IPS-NIHi7 (cell line): Measurements from ENCODE around the gene FAM241A.
"Not testable (repeated sequence)": the region's sequence is repeated elsewhere in the genome, so short reads cannot be mapped to it uniquely, and the experiment has no call there.

Experiments
- DNase-seq: peaks from one replicate; pipeline ENCODE4 v3.0.0; 2012; ENCODE audit warnings: mixed read lengths; ENCODE audit errors: extremely low spot score

Gene FAM241A

DNA sequence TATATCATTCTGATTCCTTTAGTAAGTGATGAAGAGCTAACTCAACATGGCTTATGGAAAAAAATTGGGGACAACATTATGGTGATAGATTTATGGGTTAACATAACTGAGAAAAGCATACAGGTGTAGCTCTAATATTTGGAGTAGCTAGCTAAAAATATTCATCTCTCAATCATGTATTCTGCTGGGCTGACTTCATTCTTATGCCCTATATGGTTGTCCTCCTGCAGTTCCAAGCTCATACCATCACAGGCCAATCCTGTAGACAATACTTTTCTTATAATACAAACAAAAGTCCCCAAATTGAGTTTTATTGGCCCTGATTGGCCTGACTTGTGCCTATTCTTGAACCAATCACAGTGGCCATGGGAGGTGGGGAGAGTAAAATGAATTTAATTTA is 6.7 kb upstream of the FAM241A start:
- no peak for DNase-seq

DNA sequence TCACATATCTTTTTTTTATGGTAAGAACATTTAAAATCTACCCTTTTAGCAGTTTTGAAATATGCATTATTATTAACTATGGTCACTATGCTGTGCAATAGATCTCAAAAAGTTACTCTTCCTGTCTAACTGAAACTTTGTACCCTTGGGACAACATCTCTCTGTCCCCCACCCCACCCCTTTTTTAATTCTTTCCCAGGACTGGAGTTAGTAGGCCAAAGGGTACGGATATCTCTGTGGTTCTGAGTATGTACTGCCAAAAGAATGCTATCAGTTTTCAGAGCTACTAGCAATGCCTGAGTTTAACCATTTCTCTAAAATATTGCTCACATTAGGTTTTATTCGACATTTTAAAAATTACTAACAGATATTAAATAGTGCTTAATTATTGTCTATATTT is 4.7 kb upstream of the FAM241A start:
- no peak for DNase-seq

DNA sequence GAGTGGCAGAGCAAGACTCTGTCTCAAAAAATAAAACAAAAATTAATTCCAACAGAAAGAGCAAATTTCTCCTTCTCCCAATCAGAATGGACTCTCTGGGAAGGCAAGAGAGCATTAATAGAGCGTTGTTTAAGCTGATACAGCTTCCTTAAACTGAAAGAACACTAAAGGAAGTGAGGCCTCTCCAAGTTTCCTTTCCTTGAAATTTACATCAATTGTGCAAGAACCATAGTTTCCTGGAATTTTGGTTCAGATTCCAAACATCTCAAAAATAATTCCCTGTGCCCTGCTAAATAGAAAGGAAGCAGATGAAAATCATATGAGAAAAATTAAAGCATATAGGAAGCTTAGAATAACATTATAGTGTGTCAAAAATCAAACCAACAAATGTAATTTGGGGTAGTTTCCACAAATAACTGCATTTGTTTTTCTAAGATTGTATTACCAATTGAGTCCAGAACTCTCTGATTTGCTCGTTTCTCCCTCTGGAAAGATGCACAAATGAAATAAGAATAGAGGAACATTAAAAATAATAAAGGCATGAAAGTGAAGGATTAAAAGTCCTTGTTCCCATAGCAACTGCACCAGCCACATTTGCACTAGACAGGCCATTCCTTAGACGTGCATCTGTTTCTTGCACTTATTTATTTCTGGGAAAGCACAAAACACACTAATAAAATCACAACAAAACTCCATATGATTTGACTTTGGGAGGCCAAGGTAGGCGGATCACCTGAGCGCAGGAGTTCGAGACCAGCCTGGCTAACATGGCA is 3.7 kb upstream of the FAM241A start:
- no peak for DNase-seq

DNA sequence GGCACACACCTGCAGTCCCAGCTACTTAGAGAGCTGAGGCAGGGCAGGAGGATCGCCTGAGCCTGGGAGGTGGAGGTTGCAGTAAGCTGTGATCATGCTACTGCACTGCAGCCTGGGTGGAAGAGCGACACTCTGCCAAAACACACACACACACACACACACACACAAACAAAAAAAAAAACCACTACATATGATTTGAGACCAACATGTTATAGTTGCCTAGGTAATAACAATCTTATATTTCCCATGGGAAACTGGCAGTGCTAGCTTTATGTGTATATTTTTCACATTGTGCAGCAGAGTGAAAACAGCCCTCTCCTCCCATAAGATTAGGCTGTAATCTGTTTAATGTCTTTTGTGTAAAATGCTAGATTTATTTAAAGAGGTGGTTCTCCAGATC is 3.1 kb upstream of the FAM241A start:
- DNase-seq, result no peak

DNA sequence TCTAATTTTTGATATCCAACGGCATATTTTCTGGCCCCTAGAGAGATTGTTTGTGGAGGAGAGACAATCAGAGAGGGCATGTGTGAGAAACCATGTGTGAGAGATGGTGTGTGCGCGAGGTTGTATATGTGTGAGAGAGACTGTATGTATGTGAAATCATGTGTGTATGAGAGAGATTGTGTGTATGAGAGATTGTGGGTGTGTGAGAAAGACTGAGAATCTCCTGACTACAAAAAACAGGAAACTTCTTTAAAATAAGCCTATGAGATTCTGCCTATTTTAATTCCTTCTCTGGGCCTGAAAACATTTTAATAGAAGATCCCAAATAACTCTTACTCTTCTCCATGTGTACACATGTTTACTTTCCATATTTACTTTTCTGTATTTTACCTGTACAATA is 1.5 kb upstream of the FAM241A start:
- DNase-seq, result no peak

DNA sequence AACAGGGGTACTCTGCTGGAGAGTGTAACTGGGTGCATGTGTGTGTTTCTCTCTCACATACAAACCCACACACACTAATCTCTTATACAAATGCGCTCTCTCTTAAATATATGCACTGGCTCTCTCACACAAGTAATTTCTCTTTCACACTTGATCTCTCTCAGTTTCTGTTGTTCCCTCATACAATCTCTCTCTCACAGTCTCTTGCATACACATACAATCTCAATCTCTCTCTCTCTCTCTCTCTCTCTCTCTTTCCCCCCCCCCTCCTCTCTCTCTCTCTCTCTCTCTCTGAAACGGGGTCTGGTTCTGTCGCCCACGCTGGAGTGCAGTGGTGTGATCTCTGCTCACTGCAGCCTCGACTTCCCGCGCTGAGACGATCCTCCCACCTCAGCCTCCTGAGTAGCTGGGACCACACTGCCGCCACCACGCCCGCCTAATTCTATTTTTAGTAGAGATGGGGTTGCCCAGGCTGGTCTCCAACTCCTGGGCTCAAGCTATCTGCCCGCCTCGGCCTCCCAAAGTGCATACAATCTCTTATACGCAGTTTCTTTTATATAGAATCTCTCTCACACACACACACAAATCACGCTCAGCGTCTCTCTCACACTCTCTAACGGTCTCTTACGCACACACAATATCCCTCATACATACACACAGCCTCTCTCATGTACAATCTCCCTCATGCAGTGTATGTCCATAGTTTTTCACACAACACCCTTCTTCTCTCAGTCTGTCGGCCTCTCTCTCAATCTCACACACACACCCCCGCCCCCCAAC is 518 bp upstream of the FAM241A start:
- no peak for DNase-seq

DNA sequence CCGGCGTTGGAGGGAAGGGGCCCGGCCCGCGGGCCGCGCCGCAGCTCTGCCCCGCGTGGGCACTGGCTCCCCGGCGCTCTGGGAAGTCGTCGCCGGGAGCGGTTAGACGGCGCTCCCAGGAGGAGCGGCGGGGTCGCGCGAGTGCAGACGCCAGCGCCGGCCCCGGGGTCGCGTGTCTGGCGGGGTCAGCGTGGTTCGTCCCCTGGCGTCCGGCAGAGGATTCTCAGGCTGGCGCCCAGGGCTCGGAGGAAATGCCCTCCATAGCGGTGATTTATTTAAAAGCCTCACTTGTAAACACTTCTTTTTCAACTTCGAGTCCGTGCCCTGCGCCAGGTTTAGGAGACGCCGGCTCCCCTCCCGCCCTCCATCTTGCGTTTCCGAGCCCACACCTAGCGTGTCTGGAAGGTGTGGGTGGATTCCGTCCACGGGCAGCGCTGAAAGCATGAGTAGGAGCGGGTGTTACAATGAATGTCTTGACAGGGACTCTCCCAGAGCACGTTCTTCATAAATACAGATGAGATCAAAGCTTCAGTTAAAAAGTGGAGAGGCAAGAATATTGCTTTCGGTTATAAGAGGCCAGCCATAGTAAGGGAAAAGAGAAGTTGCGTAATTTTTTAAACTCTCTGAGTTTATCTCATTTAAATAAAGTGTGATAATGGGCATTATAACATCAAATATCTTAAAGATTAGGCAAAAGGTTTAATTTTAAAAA is 692 bp downstream of the FAM241A start:
- DNase-seq, result peak; percentile 48

DNA sequence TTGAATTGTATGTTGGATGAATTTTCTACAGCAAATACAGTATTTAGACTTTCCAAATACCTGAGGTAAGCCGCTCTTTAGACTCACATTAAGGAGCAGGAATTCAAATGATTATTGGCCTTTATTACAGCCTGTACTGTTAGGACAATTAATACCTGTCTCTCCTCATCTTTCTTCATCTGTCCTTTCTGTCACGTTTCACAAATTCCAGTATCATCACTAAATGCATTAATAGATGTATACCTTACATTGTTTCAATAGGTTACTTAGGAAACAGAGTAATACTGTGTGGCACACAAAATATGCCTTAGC is 1.2 kb downstream of the FAM241A start:
- DNase-seq, result no peak

DNA sequence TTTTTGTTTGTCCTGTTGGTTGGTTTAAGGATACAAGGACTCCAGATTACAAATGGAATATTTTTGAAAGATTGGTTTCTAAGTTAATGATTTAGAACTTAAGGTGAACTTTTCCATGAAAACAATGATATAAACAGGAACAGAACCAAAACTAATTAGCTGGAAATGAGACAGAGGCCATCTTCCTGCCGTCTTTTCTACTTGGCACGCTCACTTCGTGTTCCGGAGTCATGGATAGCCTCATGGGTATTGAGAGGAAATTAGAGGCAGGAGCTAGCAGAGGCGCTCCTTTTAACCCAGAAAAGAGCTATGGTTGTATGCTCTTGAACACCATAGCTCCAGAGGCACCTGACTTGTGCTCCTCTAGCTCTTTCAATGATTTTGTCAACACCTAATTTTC is 2.4 kb downstream of the FAM241A start:
- DNase-seq, result no peak

DNA sequence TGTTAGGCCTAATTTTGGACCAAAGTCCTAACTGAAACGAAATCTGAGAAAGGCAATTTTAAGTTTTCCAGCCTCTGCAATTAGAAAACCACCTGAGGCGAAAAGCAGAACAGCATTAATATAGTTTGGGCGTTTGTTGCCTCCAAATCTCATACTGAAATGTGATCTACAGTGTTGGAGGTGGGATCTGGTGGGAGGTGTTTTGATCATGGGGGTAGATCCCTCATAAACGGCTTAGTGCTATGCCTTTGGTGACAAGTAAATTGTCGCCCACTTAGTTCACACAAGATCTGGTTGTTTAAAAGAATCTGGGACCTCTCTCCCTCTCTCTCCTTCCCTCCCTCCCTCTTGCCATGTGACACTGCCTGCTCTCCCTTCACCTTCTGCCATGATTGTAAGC is 5.7 kb downstream of the FAM241A start:
- no peak for DNase-seq

DNA sequence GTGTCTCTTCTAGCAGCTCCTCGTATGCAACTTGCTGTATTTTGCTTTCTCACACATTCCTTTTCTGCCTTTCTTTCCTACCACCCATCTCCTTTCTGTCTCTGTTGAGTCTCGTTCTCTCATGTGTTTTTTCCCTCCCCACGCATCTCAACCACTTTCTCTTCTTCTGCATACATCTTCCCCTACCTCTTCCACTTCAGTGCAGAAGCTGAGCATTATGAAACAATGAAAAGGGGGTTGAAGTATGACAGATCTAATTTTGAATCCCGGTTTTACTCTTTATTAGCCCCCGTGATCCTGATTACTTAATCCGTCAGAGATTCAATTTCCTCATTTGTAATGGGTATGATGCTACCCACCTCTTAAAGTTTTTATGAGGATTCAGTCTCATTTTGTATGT is 7.3 kb downstream of the FAM241A start:
- no peak for DNase-seq

DNA sequence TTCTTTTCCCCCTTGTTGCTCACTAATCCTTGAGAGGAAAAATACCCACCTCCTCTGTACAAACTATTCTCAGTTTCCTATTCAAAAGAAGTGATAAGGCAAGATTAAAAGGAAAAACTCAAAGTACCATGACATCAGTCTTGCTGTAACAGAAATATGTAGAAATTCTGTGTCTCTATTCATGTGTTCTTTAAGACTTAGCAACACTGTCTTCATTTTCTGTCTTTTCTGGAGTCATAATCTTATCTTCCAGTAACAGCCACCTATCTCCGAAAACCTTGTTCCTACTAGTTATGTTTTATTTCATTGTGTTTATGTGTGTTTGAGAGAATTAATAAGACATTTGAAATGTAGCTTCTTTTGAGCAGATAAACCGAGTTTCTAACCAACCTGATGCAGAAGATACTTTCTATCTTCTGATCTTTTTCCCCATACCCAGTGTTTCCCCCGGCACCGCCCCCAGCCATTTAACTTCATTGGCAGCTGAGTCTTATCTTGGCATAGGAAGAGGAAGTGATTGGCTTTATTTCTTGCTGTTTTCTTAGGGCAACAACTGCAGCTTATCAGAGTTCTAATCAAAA is 8.0 kb downstream of the FAM241A start:
- DNase-seq, result no peak

DNA sequence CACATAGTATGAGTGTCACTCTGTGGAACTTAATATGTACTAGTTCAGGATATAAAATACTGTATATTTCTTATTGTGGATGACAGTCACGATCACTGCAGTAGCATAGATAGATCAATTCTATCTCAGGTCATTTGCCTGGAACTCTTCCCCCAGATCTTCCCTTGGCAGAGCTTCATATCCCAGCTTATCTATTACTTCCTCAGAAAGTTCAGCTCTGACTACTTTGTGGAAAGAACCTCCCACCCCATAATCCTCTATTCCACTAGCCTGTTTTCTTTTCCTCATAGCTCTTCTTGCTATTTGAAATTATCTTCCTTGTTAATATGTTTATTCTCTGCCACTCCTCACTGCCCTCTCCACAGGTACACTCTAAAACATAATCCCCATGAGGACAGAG is 10.9 kb downstream of the FAM241A start:
- no peak for DNase-seq

DNA sequence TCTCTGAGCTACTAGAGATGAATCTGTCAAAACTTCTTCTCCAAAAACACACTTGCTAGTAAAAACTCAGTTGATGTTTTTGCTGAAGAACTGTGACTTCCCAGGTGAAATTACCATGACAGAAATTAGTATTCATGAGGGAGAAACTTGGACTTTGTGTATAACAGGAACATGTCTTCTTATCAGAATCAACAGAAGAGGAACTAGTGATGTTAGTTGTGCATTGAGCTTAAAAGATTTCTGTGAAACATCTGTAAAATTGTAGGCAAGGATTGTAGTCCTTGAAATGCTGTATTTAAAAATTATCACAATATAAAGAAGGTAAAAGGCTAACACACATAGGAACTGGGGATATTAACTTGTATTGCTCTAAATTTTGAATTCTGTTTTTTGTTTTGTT is 11.3 kb downstream of the FAM241A start:
- DNase-seq, result no peak

DNA sequence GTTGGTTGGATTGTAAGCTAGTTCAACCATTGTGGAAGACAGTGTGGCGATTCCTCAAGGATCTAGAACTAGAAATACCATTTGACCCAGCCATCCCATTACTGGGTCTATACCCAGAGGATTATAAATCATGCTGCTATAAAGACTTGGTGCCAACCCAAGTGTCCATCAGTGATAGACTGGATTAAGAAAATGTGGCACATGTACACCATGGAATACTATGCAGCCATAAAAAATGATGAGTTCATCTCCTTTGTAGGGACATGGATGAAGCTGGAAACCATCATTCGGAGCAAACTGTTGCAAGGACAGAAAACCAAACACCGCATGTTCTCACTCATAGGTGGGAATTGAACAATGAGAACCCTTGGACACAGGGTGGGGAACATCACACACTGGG is 18.5 kb downstream of the FAM241A start:
- DNase-seq, result not testable (repeated sequence)

DNA sequence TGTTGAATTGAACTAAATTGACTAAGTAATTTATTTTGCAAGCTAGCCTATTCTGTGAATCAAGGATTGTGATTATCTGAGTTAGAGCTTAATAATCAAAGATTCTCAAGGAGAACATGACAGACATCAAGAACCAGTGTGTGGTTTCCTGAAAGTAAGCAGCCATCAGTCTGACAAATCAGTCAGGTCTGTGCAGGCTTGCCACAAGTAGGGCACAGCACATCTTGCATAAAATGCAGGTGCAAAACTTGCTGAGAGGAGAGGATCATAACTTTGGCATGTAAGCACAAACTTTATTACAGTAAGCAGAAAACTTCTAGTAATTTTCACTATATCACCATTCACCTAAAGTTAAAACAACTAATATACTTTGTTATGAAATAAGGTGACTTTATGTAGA is 22.5 kb downstream of the FAM241A start:
- DNase-seq, result no peak

DNA sequence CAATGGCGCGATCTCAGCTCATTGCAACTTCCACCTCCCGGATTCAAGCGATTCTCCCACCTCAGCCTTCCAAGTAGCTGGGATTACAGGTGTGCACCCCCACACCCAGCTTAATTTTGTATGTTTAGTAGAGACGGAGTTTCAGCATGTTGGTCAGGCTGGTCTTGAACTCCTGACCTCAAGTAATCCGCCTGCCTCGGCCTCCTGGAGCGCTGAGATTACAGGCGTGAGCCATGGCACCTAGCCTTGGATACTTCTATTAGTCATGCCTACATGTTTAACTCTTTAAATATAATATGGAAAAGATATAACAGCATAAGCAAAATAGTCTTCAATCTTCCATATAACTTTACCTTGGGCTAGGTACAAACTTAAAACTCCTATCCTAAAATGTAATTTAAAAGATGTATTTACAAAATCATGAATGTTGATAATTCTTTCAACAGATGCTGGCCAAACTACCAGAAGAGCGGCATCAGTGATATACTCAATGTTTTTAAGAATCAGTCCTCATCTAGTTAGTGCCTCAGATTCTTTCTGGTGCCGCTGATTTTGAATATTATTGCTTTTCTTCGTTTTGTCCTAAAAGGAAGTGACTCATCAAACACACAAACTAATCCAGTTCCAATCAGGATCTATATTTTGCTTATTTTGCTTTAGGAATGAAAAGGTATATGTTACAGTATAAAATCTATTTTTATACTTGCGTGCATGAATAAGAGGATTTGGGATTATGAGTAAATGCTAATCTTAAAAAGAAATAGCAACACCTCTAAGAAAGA is 23.7 kb downstream of the FAM241A start:
- no peak for DNase-seq

DNA sequence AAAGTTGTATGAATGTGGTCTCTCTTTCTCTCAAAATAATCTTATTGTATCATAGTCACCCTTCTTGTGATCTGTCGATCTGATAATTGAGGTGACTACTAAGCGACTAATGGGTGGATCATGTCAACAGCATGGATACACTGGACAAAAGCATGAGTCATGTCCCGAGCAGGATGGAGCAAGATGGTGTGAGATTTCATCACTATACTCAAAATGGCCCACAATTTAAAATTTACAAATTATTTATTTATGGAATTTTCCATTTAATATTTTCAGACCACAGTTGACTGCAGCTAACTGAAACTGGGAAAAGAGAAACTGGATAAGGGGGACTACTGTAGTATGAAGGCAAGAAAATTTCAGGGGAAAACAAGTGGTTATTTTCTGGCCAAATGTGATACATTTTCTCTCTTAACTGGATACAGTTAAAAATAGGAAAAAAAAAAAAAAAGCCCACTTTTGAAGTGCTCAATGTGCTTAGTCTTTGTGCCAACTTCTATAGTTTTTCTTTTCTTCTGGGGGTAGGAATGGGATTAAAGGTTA is 25.3 kb downstream of the FAM241A start:
- DNase-seq, result no peak

DNA sequence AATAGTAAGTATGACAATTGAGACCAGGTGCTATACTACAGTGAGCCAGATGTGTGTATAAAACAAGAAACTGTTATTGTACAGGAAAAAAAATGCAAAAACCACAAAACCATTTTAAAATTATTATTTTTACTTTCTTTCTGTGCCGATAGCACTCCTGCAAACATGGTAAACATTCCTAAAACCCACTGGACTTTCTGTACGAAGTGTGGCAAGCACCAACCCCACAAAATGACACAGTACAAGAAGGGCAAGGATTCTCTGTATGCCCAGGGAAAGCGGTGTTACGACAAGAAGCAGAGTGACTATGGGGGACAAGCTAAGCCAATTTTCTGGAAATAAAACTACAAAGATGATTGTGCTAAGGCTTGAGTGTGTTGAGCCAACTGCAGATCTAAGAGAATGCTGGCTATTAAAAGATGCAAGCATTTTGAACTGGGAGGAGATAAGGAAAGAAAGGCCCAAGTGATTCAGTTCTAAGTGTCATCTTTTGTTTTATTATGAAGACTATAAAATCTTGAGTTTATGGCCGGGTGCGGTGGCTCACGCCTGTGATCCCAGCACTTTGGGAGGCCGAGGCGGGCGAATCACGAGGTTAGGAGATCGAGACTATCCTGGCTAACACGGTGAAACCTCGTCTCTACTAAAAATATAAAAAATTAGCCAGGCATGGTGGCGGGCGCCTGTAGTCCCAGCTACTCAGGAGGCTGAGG is 26.0 kb downstream of the FAM241A start:
- DNase-seq, result not testable (repeated sequence)

DNA sequence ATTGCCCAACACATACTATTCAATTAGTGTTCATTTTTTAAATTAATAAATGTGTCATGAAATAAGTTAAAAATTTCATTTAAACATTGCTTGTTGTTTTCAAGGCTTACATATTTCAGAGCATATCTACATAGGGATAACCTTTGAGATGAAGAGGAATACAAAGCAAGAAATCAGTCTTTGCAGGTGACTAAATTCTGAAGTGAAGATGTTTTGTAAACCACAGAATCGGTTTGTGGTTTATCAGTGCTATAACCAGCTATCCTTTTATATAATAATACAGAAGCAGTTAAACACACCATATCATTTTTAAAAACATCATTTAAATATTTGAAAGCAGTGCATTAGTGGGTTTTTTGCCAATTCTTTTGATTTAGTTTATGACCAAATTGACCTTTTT is 26.9 kb downstream of the FAM241A start:
- DNase-seq, result no peak
